Large intestine (tissue), 3 donors: ENCODE results near the gene WBP4. TPM values are rescaled to one million over a fixed set of nuclear protein-coding genes. Genes with fewer than 3 reads are reported as not detected.
"Not testable (repeated sequence)": the region's sequence is repeated elsewhere in the genome, so short reads cannot be mapped to it uniquely, and the experiment has no call there.

Experiments
- DNase-seq, 2 donors: peaks; one replicate each; pipeline versions ENCODE4 v3.0.0 to v3.0.0-alpha.2; 2013
- H3K27ac ChIP-seq: one replicate; pipeline ENCODE4 v1.5.1; 2013; ENCODE audit warnings: low read length
- H3K27me3 ChIP-seq: 2 replicates; pipeline ENCODE4 v1.6.1; 2013; ENCODE audit warnings: low read length; ENCODE audit not compliant: control insufficient read depth, insufficient read depth
- H3K36me3 ChIP-seq: 2 replicates; pipeline ENCODE4 v1.6.1; 2013; ENCODE audit warnings: low read length; ENCODE audit not compliant: control insufficient read depth, insufficient read depth
- H3K4me1 ChIP-seq: one replicate; pipeline ENCODE4 v1.6.1; 2013; ENCODE audit warnings: low read length; ENCODE audit not compliant: control insufficient read depth, insufficient read depth
- H3K4me3 ChIP-seq: one replicate; pipeline ENCODE4 v1.5.1; 2013; ENCODE audit warnings: low read length
- H3K9me3 ChIP-seq: one replicate; pipeline ENCODE4 v1.6.1; 2013; ENCODE audit warnings: mild to moderate bottlenecking, low read depth, low read length, moderate library complexity; ENCODE audit not compliant: control insufficient read depth
- WGBS: methylation state at CpG from one replicate; pipeline ENCODE4 v1.1.5; 2013; ENCODE audit warnings: low lambda C conversion rate; ENCODE audit not compliant: insufficient coverage; 5-methylcytosine and 5-hydroxymethylcytosine counted together
- polyA plus RNA-seq: library from polyadenylated mRNA; unstranded; fragments of 120-200 nt; gene quantifications from one replicate; pipeline ENCODE4 v1.2.1, GENCODE V29; 2013

Gene WBP4
- polyA plus RNA-seq, 1 donor, result 21.4 TPM

DNA sequence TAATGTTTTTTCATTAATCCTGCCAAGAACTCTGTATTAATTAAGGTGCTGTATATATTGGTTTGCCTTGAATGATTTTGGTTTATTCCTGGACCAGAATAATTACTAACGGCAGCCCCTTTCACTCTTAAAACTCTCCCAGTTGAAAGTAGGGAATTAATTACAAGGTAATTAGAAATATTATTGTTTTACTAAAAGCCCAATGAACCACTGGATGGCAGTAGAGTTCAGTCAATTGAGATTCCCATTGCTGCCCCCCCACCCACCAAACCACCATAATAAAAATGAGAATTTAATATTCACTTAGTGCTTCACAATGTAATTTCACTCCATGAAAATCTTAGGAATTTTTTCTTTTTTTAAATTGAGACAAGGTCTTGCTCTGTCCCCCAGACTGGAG is 13.7 kb downstream of the WBP4 start:
- DNase-seq, result no peak
- no peak overlapping the region for H3K4me3 ChIP-seq
- no peaks in the 10 kb centered on the region for H3K4me1 ChIP-seq
- H3K36me3 ChIP-seq, result peaks cover 61% of the 10 kb centered on the region
- WGBS, result 60% methylated on average over 1 of the region's 1 CpG
- no peak overlapping the region for H3K27ac ChIP-seq
- no peaks in the 10 kb centered on the region for H3K27me3 ChIP-seq
- H3K9me3 ChIP-seq, result no peaks in the 10 kb centered on the region

- Histone ChIP-seq H3K36me3 (peaks cover 56% of the 10 kb centered on the region), H3K9me3 (no peaks in the 10 kb centered on the region), H3K4me3 (no peak overlapping the region), H3K27ac (no peak overlapping the region), H3K4me1 (no peaks in the 10 kb centered on the region), H3K27me3 (no peaks in the 10 kb centered on the region)
- no peak for DNase-seq
- WGBS, result 100% methylated on average over 1 of the region's 7 CpGs
Measured at GRCh38 chr13:41075485-41075884, 14.2 kb downstream of the WBP4 start.

DNA sequence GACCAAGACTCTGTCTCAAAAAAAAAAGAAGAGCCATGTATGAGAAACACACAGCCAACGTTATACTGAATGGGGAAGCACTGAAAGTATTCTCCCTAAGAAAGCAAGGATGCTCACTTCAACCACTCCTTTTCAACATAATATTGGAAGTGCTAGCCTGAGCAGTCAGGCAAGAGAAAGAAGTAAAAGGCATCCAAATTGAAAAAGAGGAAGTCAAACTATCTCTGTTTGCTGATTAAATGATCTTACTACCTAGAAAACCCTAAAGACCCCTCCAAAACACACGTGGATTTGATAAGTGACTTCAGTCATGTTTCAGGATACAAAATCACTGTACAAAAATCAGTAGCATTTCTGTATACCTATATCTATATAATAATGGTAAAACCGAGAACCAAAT is 16.2 kb downstream of the WBP4 start:
- Histone ChIP-seq H3K36me3 (peaks cover 61% of the 10 kb centered on the region), H3K27me3 (no peaks in the 10 kb centered on the region), H3K4me3 (no peak overlapping the region), H3K4me1 (no peaks in the 10 kb centered on the region), H3K9me3 (no peaks in the 10 kb centered on the region), H3K27ac (no peak overlapping the region)
- 100% methylated on average over 1 of the region's 3 CpGs for WGBS
- DNase-seq, result no peak

DNA sequence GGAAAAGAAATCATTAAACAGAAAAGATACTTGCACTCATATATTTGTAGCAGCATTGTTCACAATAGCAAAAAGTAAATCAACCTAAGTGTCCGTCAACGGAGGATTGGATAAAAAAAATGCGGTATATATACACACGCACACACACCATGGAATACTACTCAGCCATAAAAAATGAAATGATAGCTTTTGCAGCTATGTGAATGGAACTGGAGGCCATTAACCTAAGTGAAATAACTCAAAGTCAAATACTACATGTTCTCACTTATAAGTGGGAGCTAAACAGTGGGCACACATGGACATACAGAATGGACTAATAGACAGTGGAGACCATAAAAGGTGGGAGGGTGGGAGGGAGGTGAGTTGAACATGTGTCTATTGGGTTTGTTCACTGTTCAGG is 18.4 kb downstream of the WBP4 start:
- WGBS, result 100% methylated on average over 2 of the region's 4 CpGs
- Histone ChIP-seq H3K4me3 (no peak overlapping the region), H3K27ac (no peak overlapping the region), H3K27me3 (no peaks in the 10 kb centered on the region), H3K4me1 (no peaks in the 10 kb centered on the region), H3K36me3 (peaks cover 52% of the 10 kb centered on the region), H3K9me3 (no peaks in the 10 kb centered on the region)
- DNase-seq, result no peak

DNA sequence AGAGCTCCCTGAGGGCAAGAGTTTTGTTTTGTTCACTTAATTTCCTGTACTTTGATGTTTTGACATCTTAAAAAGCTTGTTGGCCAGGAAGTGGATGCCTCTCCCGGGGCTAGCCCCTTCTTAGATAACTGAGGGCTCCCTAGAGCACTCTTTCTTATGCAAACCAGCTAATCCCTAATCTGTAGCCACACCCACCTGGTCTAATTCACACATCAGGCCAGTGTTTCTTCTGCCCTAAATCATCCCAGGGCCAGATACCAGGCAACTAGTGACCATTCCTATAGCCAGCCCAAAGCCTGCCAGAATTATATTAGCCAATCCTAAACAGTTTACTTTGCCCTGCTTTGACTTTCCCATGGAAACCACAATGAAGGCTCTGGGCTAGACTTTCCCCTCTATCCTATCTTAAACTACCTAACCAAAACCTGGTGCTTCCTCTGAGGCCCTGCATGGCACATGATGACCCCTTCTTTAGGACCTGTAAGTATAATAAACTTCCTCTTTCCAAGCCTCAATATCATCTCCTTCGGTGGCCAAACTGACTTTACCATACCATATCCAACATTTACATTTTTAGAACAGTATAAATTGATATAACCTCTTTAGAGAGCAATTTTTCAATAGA is 24.8 kb downstream of the WBP4 start:
- WGBS, result 80% methylated on average over 1 of the region's 2 CpGs
- H3K4me1 ChIP-seq, result no peaks in the 10 kb centered on the region
- H3K9me3 ChIP-seq, result no peaks in the 10 kb centered on the region
- peaks cover 16% of the 10 kb centered on the region for H3K36me3 ChIP-seq
- H3K27me3 ChIP-seq, result no peaks in the 10 kb centered on the region
- no peak overlapping the region for H3K4me3 ChIP-seq
- H3K27ac ChIP-seq, result no peak overlapping the region
- no peak for DNase-seq

DNA sequence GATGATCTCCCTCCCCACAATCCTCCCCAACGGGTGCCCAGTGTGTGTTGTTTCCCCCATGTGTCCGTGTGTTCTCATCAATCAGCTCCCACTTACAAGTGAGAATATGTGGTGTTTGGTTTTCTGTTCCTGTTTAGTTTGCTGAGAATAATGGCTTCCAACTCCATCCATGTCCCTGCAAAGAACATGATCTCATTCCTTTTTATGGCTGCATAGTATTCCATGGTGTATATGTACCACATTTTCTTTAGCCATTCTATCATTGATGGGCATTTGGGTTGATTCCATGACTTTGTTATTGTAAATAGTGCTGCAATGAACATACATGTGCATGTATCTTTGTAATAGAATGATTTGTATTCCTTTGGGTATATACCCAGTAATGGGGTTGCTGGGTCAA is 34.4 kb downstream of the WBP4 start:
- WGBS, result no CpG with 5 or more reads among the region's 2 CpGs
- not testable (repeated sequence) for H3K36me3 ChIP-seq, H3K27me3 ChIP-seq, H3K9me3 ChIP-seq, H3K27ac ChIP-seq, H3K4me1 ChIP-seq, H3K4me3 ChIP-seq, DNase-seq

- no peaks in the 10 kb centered on the region for H3K4me1 ChIP-seq
- no peak for DNase-seq
- no CpG with 5 or more reads among the region's 1 CpG for WGBS
- H3K27me3 ChIP-seq, result no peaks in the 10 kb centered on the region
- H3K4me3 ChIP-seq, result no peak overlapping the region
- H3K36me3 ChIP-seq, result no peaks in the 10 kb centered on the region
- H3K27ac ChIP-seq, result no peak overlapping the region
- H3K9me3 ChIP-seq, result no peaks in the 10 kb centered on the region
Measured at GRCh38 chr13:41098761-41099160, 37.5 kb downstream of the WBP4 start.

- no peak overlapping the region for H3K4me3 ChIP-seq
- H3K27ac ChIP-seq, result no peak overlapping the region
- no peaks in the 10 kb centered on the region for H3K9me3 ChIP-seq
- no peaks in the 10 kb centered on the region for H3K27me3 ChIP-seq
- H3K4me1 ChIP-seq, result no peaks in the 10 kb centered on the region
- no peak for DNase-seq
- H3K36me3 ChIP-seq, result no peaks in the 10 kb centered on the region
Measured at GRCh38 chr13:41099986-41100385, 38.7 kb downstream of the WBP4 start.

GRCh38 chr13:41107104-41107571 is 45.8 kb downstream of the WBP4 start:
- Histone ChIP-seq H3K36me3 (no peaks in the 10 kb centered on the region), H3K27ac (no peak overlapping the region), H3K9me3 (no peaks in the 10 kb centered on the region), H3K4me3 (no peak overlapping the region), H3K4me1 (no peaks in the 10 kb centered on the region), H3K27me3 (no peaks in the 10 kb centered on the region)
- DNase-seq, result no peak
- no CpG with 5 or more reads among the region's 15 CpGs for WGBS

DNA sequence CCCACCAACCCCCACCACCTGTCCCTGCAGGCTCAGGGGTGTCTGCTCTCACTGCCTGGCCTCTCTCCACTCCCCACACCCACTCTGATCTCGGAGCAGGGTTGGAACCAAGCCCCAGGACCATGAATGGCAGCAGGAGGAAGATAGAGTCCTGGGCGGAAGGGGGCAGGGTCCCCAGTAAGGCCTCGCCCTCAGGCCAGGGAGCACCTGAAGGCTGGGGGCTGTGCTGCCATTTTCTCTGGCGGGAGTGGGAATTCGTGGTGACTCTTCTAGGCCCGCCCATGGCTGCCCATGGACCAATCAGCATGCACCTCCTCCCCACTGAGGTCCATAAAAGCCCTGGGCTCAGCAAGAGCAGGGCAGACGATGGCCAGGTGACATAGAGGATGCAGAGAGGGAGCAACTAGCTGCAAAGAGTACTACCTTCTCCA is 46.3 kb downstream of the WBP4 start:
- Histone ChIP-seq H3K27me3 (no peaks in the 10 kb centered on the region), H3K4me3 (no peak overlapping the region), H3K4me1 (no peaks in the 10 kb centered on the region), H3K36me3 (no peaks in the 10 kb centered on the region), H3K9me3 (no peaks in the 10 kb centered on the region), H3K27ac (no peak overlapping the region)
- peak in 1 of 2 donors; percentile 6 for DNase-seq
- no CpG with 5 or more reads among the region's 7 CpGs for WGBS

GRCh38 chr13:41111454-41111853 is 50.1 kb downstream of the WBP4 start:
- no CpG with 5 or more reads among the region's 7 CpGs for WGBS
- Histone ChIP-seq H3K9me3 (no peaks in the 10 kb centered on the region), H3K36me3 (no peaks in the 10 kb centered on the region), H3K4me3 (no peak overlapping the region), H3K4me1 (no peaks in the 10 kb centered on the region), H3K27ac (no peak overlapping the region), H3K27me3 (no peaks in the 10 kb centered on the region)
- DNase-seq, result no peak
